Uterus (tissue), 2 donors: ENCODE data around the gene ATP5F1B.

Experiments
- POLR2A ChIP-seq, 2 donors: fragments of 450-650 bp; IDR thresholded peaks; one replicate each; pipeline ENCODE4 v1.6.1; 2016; ENCODE audit warnings: antibody characterized with exemption in 2 of 2, mild to moderate bottlenecking in 1 of 2, moderate library complexity in 1 of 2
- TF ChIP-seq, protein P1 (sequence below), 4 experiments: fragments of 200-600 bp in 2 of 4; fragments of 450-650 bp in 2 of 4; sonication (generic) in 2 of 4; IDR thresholded peaks; one replicate each; pipeline ENCODE4 v1.5.1; 2016 to 2019; ENCODE audit warnings: antibody characterized with exemption in 4 of 4, mild to moderate bottlenecking in 2 of 4, moderate library complexity in 1 of 4

DNA sequence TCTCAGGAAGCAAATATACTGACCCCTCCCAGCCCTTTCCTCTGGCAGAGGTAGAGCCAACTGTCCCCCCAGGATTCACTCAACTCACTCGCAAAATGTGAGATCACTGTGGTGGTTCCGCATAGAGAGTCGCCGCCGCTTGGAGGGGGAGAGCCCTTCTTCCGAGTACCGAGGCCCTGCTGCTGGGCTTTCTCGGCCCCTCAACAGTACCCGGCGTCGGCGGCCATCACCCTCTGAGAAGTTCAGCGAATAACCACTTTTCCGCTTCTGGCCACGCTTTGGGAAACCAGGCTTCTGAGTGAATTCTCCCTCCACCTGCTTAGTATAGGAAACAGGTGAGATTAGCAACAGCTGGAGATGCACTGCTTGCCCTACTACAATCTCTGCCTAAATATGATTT, 46.7 kb downstream of the ATP5F1B start:
- no peak for TF ChIP-seq POLR2A (IDR thresholded peaks at IDR 0.05)
- TF ChIP-seq, protein P1, sequence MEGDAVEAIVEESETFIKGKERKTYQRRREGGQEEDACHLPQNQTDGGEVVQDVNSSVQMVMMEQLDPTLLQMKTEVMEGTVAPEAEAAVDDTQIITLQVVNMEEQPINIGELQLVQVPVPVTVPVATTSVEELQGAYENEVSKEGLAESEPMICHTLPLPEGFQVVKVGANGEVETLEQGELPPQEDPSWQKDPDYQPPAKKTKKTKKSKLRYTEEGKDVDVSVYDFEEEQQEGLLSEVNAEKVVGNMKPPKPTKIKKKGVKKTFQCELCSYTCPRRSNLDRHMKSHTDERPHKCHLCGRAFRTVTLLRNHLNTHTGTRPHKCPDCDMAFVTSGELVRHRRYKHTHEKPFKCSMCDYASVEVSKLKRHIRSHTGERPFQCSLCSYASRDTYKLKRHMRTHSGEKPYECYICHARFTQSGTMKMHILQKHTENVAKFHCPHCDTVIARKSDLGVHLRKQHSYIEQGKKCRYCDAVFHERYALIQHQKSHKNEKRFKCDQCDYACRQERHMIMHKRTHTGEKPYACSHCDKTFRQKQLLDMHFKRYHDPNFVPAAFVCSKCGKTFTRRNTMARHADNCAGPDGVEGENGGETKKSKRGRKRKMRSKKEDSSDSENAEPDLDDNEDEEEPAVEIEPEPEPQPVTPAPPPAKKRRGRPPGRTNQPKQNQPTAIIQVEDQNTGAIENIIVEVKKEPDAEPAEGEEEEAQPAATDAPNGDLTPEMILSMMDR (IDR thresholded peaks at IDR 0.05), result no peak
